HEK293 (cell line): ENCODE data around the gene BOC.

Experiments
- CTCF ChIA-PET: fragments of 350-600 bp; formaldehyde crosslinking; extraction: SDS; loops from one replicate; lab custom pipeline; 2021; ENCODE audit warnings: antibody characterized with exemption; lab: Yijun Ruan, JAX
- POLR2A ChIA-PET: fragments of 300-600 bp; formaldehyde crosslinking; extraction: SDS; loops from one replicate; lab custom pipeline; 2020; ENCODE audit warnings: antibody characterized with exemption, inconsistent platforms; lab: Yijun Ruan, JAX
- H3K27ac ChIP-seq: fragments of 200-500 bp; sonication (Bioruptor generic); 2 replicates; pipeline ENCODE4 v1.5.1; 2014; ENCODE audit warnings: low read depth, low read length, control low read depth, inconsistent platforms; ENCODE audit errors: extremely low read depth
- H3K36me3 ChIP-seq, 2 experiments: fragments of 200-500 bp in 1 of 2; sonication (Bioruptor generic) in 1 of 2; 1 replicate in 1 of 2; 2 replicates in 1 of 2; pipeline ENCODE4 v1.5.1; 2014 to 2017; ENCODE audit warnings: inconsistent platforms in 2 of 2, low read length in 2 of 2; ENCODE audit not compliant: control insufficient read depth in 2 of 2, insufficient read depth in 1 of 2
- H3K4me1 ChIP-seq: fragments of 200-500 bp; sonication (Bioruptor generic); 2 replicates; pipeline ENCODE4 v1.5.1; 2014; ENCODE audit warnings: mild to moderate bottlenecking, low read length, inconsistent platforms; ENCODE audit not compliant: control insufficient read depth, insufficient read depth
- H3K4me3 ChIP-seq: 2 replicates; pipeline ENCODE4 v1.5.1; 2011; ENCODE audit warnings: low read depth, mild to moderate bottlenecking, control low read depth, low read length, moderate library complexity
- H3K9me3 ChIP-seq: fragments of 200-500 bp; sonication (Bioruptor generic); 2 replicates; pipeline ENCODE4 v1.5.1; 2014; ENCODE audit warnings: low read depth, low read length, inconsistent platforms; ENCODE audit not compliant: control insufficient read depth, insufficient read depth
- BCL11B ChIP-seq: fragments of 450-650 bp; formaldehyde crosslinking; IDR thresholded peaks from 2 replicates; pipeline ENCODE4 v1.5.1; 2016; ENCODE audit warnings: low read depth, missing biosample characterization, missing genetic modification characterization
- GLI2 ChIP-seq: fragments of 450-650 bp; formaldehyde crosslinking; IDR thresholded peaks from 2 replicates; pipeline ENCODE4; 2017; ENCODE audit warnings: missing biosample characterization, missing genetic modification characterization, low read depth, borderline replicate concordance
- GLI4 ChIP-seq: fragments of 450-650 bp; formaldehyde crosslinking; IDR thresholded peaks from 2 replicates; pipeline ENCODE4 v1.5.1; 2016; ENCODE audit warnings: missing biosample characterization, missing genetic modification characterization
- HOXA7 ChIP-seq: sonication (generic); formaldehyde crosslinking; IDR thresholded peaks from 2 replicates; pipeline ENCODE4 v1.8.1; 2022; ENCODE audit warnings: missing genetic modification reagents, borderline replicate concordance
- IKZF3 ChIP-seq: fragments of 450-650 bp; IDR thresholded peaks from 2 replicates; pipeline ENCODE4 v1.5.0; 2018; ENCODE audit warnings: missing biosample characterization, mild to moderate bottlenecking, missing genetic modification characterization, moderate library complexity
- KLF10 ChIP-seq: fragments of 450-650 bp; IDR thresholded peaks from 2 replicates; pipeline ENCODE4 v1.5.1; 2018; ENCODE audit warnings: missing biosample characterization, mild to moderate bottlenecking, missing genetic modification characterization
- KLF16 ChIP-seq: fragments of 450-650 bp; formaldehyde crosslinking; IDR thresholded peaks from 2 replicates; pipeline ENCODE4 v1.5.1; 2017; ENCODE audit warnings: missing biosample characterization, missing genetic modification characterization
- KLF7 ChIP-seq: fragments of 450-650 bp; formaldehyde crosslinking; IDR thresholded peaks from 2 replicates; pipeline ENCODE4 v1.5.1; 2016; ENCODE audit warnings: missing biosample characterization, missing genetic modification characterization, borderline replicate concordance
- MEIS1 ChIP-seq: sonication (generic); formaldehyde crosslinking; IDR thresholded peaks from 2 replicates; pipeline ENCODE4 v1.8.1; 2022; ENCODE audit warnings: missing genetic modification reagents, mild to moderate bottlenecking, borderline replicate concordance
- SP2 ChIP-seq: fragments of 450-650 bp; formaldehyde crosslinking; IDR thresholded peaks from 2 replicates; pipeline ENCODE4 v1.5.1; 2016; ENCODE audit warnings: missing biosample characterization, missing genetic modification characterization
- TRIM28 ChIP-seq: IDR thresholded peaks from 2 replicates; pipeline ENCODE4 v1.6.1; 2011; ENCODE audit warnings: low read length, control low read depth, borderline replicate concordance
- ZBTB21 ChIP-seq: fragments of 450-650 bp; formaldehyde crosslinking; IDR thresholded peaks from 2 replicates; pipeline ENCODE4 v1.5.1; 2017; ENCODE audit warnings: missing biosample characterization, missing genetic modification characterization
- ZNF112 ChIP-seq: fragments of 450-650 bp; formaldehyde crosslinking; IDR thresholded peaks from 2 replicates; pipeline ENCODE4 v1.5.0; 2017; ENCODE audit warnings: missing biosample characterization, missing genetic modification characterization
- ZNF133 ChIP-seq: fragments of 450-650 bp; formaldehyde crosslinking; IDR thresholded peaks from 2 replicates; pipeline ENCODE4 v1.5.1; 2016; ENCODE audit warnings: missing biosample characterization, missing genetic modification characterization
- ZNF140 ChIP-seq: fragments of 450-650 bp; formaldehyde crosslinking; IDR thresholded peaks from 2 replicates; pipeline ENCODE4 v1.5.1; 2016; ENCODE audit warnings: missing biosample characterization, missing genetic modification characterization
- ZNF155 ChIP-seq: fragments of 450-650 bp; formaldehyde crosslinking; IDR thresholded peaks from 2 replicates; pipeline ENCODE4 v1.5.1; 2016; ENCODE audit warnings: missing biosample characterization, missing genetic modification characterization
- ZNF350 ChIP-seq: fragments of 450-650 bp; formaldehyde crosslinking; IDR thresholded peaks from 2 replicates; pipeline ENCODE4 v1.5.0; 2017; ENCODE audit warnings: missing biosample characterization, mild to moderate bottlenecking, missing genetic modification characterization
- ZNF670 ChIP-seq: fragments of 450-650 bp; formaldehyde crosslinking; IDR thresholded peaks from 2 replicates; pipeline ENCODE4 v1.5.1; 2016; ENCODE audit warnings: missing biosample characterization, missing genetic modification characterization, low read depth
- ZNF776 ChIP-seq: fragments of 450-650 bp; formaldehyde crosslinking; IDR thresholded peaks from 2 replicates; pipeline ENCODE4 v1.5.0; 2017; ENCODE audit warnings: missing biosample characterization, missing genetic modification characterization, borderline replicate concordance
- ZSCAN30 ChIP-seq: fragments of 450-650 bp; IDR thresholded peaks from 2 replicates; pipeline ENCODE4 v1.5.1; 2018; ENCODE audit warnings: missing biosample characterization, mild to moderate bottlenecking, missing genetic modification characterization, moderate library complexity
- TF ChIP-seq, protein P1 (sequence below): fragments of 450-650 bp; formaldehyde crosslinking; IDR thresholded peaks from 2 replicates; pipeline ENCODE4 v1.5.1; 2016; ENCODE audit warnings: missing biosample characterization, missing genetic modification characterization
- TF ChIP-seq, protein P2 (sequence below): fragments of 450-650 bp; formaldehyde crosslinking; IDR thresholded peaks from 2 replicates; pipeline ENCODE4 v1.5.1; 2016; ENCODE audit warnings: missing biosample characterization, missing genetic modification characterization
- TF ChIP-seq, protein P3 (sequence below): fragments of 450-650 bp; formaldehyde crosslinking; IDR thresholded peaks from 2 replicates; pipeline ENCODE4 v1.5.1; 2016; ENCODE audit warnings: missing biosample characterization, missing genetic modification characterization
- TF ChIP-seq, protein P4 (sequence below): fragments of 450-650 bp; formaldehyde crosslinking; IDR thresholded peaks from 2 replicates; pipeline ENCODE4 v1.5.1; 2016; ENCODE audit warnings: missing biosample characterization, missing genetic modification characterization, low read depth

BOC gene

DNA sequence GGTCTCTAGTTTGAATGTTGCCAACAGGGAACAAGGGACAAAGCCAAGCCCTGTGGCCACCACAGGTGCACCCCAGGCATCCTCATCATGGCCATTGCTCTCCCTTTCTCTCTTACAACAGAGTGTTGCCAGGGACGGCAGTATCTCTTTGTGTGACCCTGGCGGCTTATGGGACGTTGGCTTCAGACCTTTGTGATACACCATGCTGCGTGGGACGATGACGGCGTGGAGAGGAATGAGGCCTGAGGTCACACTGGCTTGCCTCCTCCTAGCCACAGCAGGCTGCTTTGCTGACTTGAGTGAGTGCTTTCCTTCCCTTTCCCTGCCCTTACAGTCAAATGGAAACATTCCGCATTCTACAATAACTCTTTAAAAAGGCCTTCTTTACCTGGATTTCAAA lies 38.2 kb downstream of the BOC start:
- Histone ChIP-seq H3K4me3 (no peak overlapping the region), H3K9me3 (no peaks in the 10 kb centered on the region), H3K36me3 (peaks cover 0 to 31% of the 10 kb centered on the region in 2 experiments; a peak in 1 of 3 replicates), H3K27ac (no peak overlapping the region)
- CTCF ChIA-PET, result no interaction called here
- TF ChIP-seq ZNF140 (no peak), KLF16 (tag by site-specific recombination) (no peak)
- TF ChIP-seq, protein P1, sequence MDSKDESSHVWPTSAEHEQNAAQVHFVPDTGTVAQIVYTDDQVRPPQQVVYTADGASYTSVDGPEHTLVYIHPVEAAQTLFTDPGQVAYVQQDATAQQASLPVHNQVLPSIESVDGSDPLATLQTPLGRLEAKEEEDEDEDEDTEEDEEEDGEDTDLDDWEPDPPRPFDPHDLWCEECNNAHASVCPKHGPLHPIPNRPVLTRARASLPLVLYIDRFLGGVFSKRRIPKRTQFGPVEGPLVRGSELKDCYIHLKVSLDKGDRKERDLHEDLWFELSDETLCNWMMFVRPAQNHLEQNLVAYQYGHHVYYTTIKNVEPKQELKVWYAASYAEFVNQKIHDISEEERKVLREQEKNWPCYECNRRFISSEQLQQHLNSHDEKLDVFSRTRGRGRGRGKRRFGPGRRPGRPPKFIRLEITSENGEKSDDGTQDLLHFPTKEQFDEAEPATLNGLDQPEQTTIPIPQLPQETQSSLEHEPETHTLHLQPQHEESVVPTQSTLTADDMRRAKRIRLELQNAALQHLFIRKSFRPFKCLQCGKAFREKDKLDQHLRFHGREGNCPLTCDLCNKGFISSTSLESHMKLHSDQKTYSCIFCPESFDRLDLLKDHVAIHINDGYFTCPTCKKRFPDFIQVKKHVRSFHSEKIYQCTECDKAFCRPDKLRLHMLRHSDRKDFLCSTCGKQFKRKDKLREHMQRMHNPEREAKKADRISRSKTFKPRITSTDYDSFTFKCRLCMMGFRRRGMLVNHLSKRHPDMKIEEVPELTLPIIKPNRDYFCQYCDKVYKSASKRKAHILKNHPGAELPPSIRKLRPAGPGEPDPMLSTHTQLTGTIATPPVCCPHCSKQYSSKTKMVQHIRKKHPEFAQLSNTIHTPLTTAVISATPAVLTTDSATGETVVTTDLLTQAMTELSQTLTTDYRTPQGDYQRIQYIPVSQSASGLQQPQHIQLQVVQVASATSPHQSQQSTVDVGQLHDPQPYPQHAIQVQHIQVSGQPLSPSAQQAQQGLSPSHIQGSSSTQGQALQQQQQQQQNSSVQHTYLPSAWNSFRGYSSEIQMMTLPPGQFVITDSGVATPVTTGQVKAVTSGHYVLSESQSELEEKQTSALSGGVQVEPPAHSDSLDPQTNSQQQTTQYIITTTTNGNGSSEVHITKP, result no peak
- TF ChIP-seq, all 188 proteins: peak for 0
- POLR2A ChIA-PET, result no interaction called here
- H3K4me1 ChIP-seq, result no peaks in the 10 kb centered on the region

DNA sequence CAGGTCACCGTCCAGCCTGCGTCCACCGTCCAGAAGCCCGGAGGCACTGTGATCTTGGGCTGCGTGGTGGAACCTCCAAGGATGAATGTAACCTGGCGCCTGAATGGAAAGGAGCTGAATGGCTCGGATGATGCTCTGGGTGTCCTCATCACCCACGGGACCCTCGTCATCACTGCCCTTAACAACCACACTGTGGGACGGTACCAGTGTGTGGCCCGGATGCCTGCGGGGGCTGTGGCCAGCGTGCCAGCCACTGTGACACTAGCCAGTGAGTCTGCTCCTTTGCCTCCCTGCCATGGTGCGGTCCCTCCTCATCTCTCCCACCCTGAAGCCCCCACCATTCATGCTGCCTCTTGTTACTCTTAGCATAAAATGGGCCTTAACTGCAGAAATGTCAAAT lies 39.2 kb downstream of the BOC start:
- H3K9me3 ChIP-seq, result no peaks in the 10 kb centered on the region
- peaks cover 0 to 32% of the 10 kb centered on the region in 2 experiments; a peak in 1 of 3 replicates for H3K36me3 ChIP-seq
- TF ChIP-seq GLI2 (no peak), BCL11B (tag by site-specific recombination) (no peak), KLF7 (tag by site-specific recombination) (no peak), ZNF350 (no peak), HOXA7 (CRISPR knock-in tag) (no peak), ZBTB21 (tag by site-specific recombination) (no peak), ZNF670 (tag by site-specific recombination) (no peak), ZNF133 (tag by site-specific recombination) (no peak), ZNF155 (tag by site-specific recombination) (no peak), ZNF112 (no peak), TRIM28 (no peak), GLI4 (tag by site-specific recombination) (no peak), IKZF3 (tag by site-specific recombination) (no peak), ZSCAN30 (tag by site-specific recombination) (no peak)
- no peak overlapping the region for H3K4me3 ChIP-seq
- H3K4me1 ChIP-seq, result no peaks in the 10 kb centered on the region
- no peak overlapping the region for H3K27ac ChIP-seq
- ChIA-PET CTCF (no interaction called here), POLR2A (no interaction called here)

DNA sequence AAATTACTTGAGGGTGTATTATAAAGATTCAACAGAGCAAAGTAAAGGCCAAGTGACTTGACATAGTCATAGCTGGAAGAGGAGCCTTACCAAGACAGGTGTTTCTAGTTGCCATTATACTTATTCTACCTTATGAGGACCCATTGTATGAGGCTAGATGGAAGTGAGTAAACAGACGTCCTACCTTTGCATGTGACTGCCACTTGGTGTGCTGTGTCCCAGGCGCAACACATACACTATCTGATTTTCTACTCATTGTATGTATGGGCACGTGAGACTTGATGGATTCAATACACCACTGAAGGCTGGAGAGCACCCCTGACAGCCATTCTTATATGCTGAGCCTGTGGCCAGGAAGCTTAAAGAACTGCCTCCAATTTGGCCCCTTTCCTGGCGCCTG lies 40.5 kb downstream of the BOC start:
- H3K4me1 ChIP-seq, result no peaks in the 10 kb centered on the region
- CTCF ChIA-PET, result no interaction called here

More for the DNA sequence above, 40.5 kb downstream of the BOC start:
- H3K36me3 ChIP-seq, result peaks cover 0 to 32% of the 10 kb centered on the region in 2 experiments; a peak in 1 of 3 replicates
- H3K27ac ChIP-seq, result no peak overlapping the region
- TF ChIP-seq, protein P2, sequence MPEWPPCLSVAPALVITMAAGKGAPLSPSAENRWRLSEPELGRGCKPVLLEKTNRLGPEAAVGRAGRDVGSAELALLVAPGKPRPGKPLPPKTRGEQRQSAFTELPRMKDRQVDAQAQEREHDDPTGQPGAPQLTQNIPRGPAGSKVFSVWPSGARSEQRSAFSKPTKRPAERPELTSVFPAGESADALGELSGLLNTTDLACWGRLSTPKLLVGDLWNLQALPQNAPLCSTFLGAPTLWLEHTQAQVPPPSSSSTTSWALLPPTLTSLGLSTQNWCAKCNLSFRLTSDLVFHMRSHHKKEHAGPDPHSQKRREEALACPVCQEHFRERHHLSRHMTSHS, result no peak
- TF ChIP-seq SP2 (tag by site-specific recombination) (no peak), GLI2 (no peak), ZNF776 (tag by site-specific recombination) (no peak), KLF10 (no peak), MEIS1 (CRISPR knock-in tag) (no peak)
- TF ChIP-seq, protein P3, sequence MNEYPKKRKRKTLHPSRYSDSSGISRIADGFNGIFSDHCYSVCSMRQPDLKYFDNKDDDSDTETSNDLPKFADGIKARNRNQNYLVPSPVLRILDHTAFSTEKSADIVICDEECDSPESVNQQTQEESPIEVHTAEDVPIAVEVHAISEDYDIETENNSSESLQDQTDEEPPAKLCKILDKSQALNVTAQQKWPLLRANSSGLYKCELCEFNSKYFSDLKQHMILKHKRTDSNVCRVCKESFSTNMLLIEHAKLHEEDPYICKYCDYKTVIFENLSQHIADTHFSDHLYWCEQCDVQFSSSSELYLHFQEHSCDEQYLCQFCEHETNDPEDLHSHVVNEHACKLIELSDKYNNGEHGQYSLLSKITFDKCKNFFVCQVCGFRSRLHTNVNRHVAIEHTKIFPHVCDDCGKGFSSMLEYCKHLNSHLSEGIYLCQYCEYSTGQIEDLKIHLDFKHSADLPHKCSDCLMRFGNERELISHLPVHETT (tag by site-specific recombination), result no peak
- TF ChIP-seq, protein P4, sequence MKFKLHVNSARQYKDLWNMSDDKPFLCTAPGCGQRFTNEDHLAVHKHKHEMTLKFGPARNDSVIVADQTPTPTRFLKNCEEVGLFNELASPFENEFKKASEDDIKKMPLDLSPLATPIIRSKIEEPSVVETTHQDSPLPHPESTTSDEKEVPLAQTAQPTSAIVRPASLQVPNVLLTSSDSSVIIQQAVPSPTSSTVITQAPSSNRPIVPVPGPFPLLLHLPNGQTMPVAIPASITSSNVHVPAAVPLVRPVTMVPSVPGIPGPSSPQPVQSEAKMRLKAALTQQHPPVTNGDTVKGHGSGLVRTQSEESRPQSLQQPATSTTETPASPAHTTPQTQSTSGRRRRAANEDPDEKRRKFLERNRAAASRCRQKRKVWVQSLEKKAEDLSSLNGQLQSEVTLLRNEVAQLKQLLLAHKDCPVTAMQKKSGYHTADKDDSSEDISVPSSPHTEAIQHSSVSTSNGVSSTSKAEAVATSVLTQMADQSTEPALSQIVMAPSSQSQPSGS, result no peak
- H3K9me3 ChIP-seq, result no peaks in the 10 kb centered on the region
- POLR2A ChIA-PET, result no interaction called here
- no peak overlapping the region for H3K4me3 ChIP-seq
